Measurements from ENCODE around the gene EFNA3. TPM values are rescaled to one million over a fixed set of nuclear protein-coding genes. Genes with fewer than 3 reads are reported as not detected.

Gene EFNA3
- total and polyA plus RNA-seq, 9 of the 15 experiments (the other 6 are each of a cell fraction or from before 2014, with no cell fraction given), result 0.59 to 7.9 (median 4.7) TPM

DNA sequence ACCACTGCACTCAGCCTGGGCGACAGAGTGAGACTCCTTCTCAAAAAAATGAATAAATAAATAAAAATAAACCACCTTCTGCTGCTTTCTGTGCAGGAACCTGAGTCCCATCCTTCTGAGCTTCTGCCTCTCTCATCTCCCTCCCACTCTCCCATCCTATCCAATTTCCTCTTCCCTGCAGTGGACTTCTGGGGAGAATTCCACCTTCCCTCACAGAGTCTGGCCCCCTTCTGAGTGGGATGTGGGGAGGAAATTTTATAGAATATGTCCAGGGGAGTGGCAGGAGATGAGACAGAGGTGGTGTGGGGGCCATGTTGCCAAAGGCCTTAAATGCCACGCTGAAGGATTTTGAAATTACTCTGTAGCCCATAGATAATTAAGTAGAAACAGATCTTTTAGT lies 43.7 kb downstream of the EFNA3 start:
- Histone ChIP-seq H3K9ac (ENCODE audit: insufficient read depth in 1 of 2, low read depth in 2 of 2, low read length in 2 of 2) (no peak overlapping the region), H3K9me1 (ENCODE audit: control insufficient read depth, insufficient read depth, low read length) (no peaks in the 10 kb centered on the region), H3K36me3 (ENCODE audit: control insufficient read depth, insufficient read depth, low read length) (no peaks in the 10 kb centered on the region), H3K9me3 (replicated peaks; ENCODE audit: control insufficient read depth, insufficient read depth, low read depth, low read length) (no peaks in the 10 kb centered on the region), H4K20me1 (replicated peaks; ENCODE audit: control insufficient read depth, insufficient read depth, low read length) (no peaks in the 10 kb centered on the region), H3K4me3 (no peak overlapping the region), H2AFZ (ENCODE audit: low read depth, low read length) (no peak overlapping the region), H3K79me2 (ENCODE audit: control insufficient read depth, insufficient read depth, low read length) (no peaks in the 10 kb centered on the region), H3K27ac (ENCODE audit: extremely low read depth, low read depth, low read length) (no peak overlapping the region), H3K4me1 (replicated peaks in 1 of 2; ENCODE audit: control insufficient read depth in 2 of 2, insufficient read depth in 2 of 2, low read length in 2 of 2) (peaks cover 27 to 36% of the 10 kb centered on the region in 2 experiments), H3K4me2 (ENCODE audit: insufficient read depth, low read length) (no peak overlapping the region), H3K27me3 (ENCODE audit: control insufficient read depth in 2 of 2, insufficient read depth in 2 of 2, low read length in 2 of 2) (no peaks in the 10 kb centered on the region)
- WGBS (ENCODE audit: insufficient coverage, low coverage, missing lambda C conversion rate), result 59% methylated on average over 2 of the region's 2 CpGs
- DNase-seq (ENCODE audit: extremely low read depth in 1 of 4, low spot score in 3 of 4) (no peak), ATAC-seq (no peak), FAIRE-seq (no peak)
- no TSS peak for BruUV-seq (replicated peaks)
- in situ Hi-C loops (cut with MboI), result no loop called here
- TF ChIP-seq NFXL1 (CRISPR knock-in tag; IDR thresholded peaks at IDR 0.05) (no peak), ZNF347 (CRISPR knock-in tag; IDR thresholded peaks at IDR 0.05; ENCODE audit: low read depth) (no peak), GTF2A2 (tag; IDR thresholded peaks at IDR 0.05) (no peak), ZNF311 (CRISPR knock-in tag; IDR thresholded peaks at IDR 0.05) (no peak), ELF4 (CRISPR knock-in tag; IDR thresholded peaks at IDR 0.05) (no peak), ETV1 (tag; conservative IDR thresholded peaks at IDR 0.05; ENCODE audit: low read depth) (no peak), ZNF184 (CRISPR knock-in tag; IDR thresholded peaks at IDR 0.05) (no peak), SMARCA5 (IDR thresholded peaks at IDR 0.05) (no peak), ZNF77 (CRISPR knock-in tag; IDR thresholded peaks at IDR 0.05) (no peak), ZNF507 (tag; conservative IDR thresholded peaks at IDR 0.05) (no peak), KLF10 (CRISPR knock-in tag; IDR thresholded peaks at IDR 0.05) (no peak), PCBP1 (IDR thresholded peaks at IDR 0.05; ENCODE audit: low read depth, low read length, poor library complexity, severe bottlenecking) (no peak)
- TF ChIP-seq, protein P1, sequence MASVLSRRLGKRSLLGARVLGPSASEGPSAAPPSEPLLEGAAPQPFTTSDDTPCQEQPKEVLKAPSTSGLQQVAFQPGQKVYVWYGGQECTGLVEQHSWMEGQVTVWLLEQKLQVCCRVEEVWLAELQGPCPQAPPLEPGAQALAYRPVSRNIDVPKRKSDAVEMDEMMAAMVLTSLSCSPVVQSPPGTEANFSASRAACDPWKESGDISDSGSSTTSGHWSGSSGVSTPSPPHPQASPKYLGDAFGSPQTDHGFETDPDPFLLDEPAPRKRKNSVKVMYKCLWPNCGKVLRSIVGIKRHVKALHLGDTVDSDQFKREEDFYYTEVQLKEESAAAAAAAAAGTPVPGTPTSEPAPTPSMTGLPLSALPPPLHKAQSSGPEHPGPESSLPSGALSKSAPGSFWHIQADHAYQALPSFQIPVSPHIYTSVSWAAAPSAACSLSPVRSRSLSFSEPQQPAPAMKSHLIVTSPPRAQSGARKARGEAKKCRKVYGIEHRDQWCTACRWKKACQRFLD (CRISPR knock-in tag; IDR thresholded peaks at IDR 0.05), result no peak
- TF ChIP-seq, protein P2, sequence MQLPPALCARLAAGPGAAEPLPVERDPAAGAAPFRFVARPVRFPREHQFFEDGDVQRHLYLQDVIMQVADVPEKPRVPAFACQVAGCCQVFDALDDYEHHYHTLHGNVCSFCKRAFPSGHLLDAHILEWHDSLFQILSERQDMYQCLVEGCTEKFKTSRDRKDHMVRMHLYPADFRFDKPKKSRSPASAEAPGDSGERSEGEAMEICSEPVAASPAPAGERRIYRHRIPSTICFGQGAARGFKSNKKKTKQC (CRISPR knock-in tag; IDR thresholded peaks at IDR 0.05), result no peak
- TF ChIP-seq, protein P3, sequence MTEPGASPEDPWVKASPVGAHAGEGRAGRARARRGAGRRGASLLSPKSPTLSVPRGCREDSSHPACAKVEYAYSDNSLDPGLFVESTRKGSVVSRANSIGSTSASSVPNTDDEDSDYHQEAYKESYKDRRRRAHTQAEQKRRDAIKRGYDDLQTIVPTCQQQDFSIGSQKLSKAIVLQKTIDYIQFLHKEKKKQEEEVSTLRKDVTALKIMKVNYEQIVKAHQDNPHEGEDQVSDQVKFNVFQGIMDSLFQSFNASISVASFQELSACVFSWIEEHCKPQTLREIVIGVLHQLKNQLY (CRISPR knock-in tag; conservative IDR thresholded peaks at IDR 0.05), result no peak
- intact Hi-C loops (cut with micrococcal nuclease), result no loop called here
- ChIA-PET CTCF (ENCODE audit: low intra/inter-chr PET ratio) (no interaction called here), POLR2A (interaction anchor here (0.6 kb wide), 2 partner anchors 9 to 615 kb away, joined by 3 to 5 read pairs; no protein-coding TSS in a partner anchor)
